Measurements from ENCODE around the gene NLRC5. TPM values are rescaled to one million over a fixed set of nuclear protein-coding genes. Genes with fewer than 3 reads are reported as not detected.
"Not testable (repeated sequence)": the region's sequence is repeated elsewhere in the genome, so short reads cannot be mapped to it uniquely, and the experiment has no call there.

The NLRC5 gene
- total RNA-seq, 3 donors from 2014 or later, result 18.4 to 34.4 (median 24.1) TPM

DNA sequence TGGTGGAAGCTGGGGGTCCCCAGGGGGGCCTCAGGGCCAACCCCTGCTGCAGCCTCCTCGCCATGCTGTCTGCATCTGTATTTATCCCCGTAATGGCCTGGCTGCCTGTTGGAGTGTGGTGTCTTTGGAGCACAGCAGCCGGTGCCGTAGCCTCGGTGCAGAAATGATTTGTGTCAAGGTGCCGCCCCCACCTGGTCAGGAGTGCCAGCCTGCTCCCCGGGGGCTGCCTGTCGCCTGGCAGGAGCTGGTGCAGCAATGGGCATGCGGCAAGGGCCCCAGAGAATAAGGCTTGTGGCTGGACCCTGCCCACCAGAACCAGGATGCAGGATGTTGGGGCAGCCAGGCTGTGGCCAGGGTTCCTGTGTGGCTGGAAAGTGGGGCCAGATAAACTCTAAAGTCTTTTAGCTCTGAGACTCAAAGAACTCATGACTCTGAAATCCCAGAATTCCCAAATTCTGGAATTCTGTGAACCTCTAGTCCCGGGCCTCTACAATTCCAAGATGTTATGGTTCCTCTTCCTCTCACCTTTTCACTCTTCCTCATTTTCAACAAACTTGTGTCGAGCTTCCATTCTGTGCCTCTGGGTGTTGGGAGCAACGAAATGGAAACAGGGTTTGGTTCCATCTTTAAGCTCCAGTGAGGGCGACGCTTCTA is 109.0 kb downstream of the NLRC5 start:
- Histone ChIP-seq H3K4me3 (no peak overlapping the region), H3K27ac (no peak overlapping the region), H3K9me3 (no peaks in the 10 kb centered on the region), H3K27me3 (no peaks in the 10 kb centered on the region), H3K4me1 (peaks cover 0 to 4% of the 10 kb centered on the region in 2 donors), H3K36me3 (no peaks in the 10 kb centered on the region)
- no peak for DNase-seq (ENCODE audit: low spot score in 2 of 2)
- TF ChIP-seq, protein P1, sequence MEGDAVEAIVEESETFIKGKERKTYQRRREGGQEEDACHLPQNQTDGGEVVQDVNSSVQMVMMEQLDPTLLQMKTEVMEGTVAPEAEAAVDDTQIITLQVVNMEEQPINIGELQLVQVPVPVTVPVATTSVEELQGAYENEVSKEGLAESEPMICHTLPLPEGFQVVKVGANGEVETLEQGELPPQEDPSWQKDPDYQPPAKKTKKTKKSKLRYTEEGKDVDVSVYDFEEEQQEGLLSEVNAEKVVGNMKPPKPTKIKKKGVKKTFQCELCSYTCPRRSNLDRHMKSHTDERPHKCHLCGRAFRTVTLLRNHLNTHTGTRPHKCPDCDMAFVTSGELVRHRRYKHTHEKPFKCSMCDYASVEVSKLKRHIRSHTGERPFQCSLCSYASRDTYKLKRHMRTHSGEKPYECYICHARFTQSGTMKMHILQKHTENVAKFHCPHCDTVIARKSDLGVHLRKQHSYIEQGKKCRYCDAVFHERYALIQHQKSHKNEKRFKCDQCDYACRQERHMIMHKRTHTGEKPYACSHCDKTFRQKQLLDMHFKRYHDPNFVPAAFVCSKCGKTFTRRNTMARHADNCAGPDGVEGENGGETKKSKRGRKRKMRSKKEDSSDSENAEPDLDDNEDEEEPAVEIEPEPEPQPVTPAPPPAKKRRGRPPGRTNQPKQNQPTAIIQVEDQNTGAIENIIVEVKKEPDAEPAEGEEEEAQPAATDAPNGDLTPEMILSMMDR (IDR thresholded peaks at IDR 0.05), result no peak
- TF ChIP-seq POLR2AphosphoS5 (IDR thresholded peaks at IDR 0.05) (no peak), POLR2A (IDR thresholded peaks at IDR 0.05) (no peak)
- intact Hi-C loops (cut with DNase I; ENCODE audit: low total_unique reads), result loop anchor here (2.0 kb wide), 1 partner anchor 68 kb away; no protein-coding TSS in a partner anchor

DNA sequence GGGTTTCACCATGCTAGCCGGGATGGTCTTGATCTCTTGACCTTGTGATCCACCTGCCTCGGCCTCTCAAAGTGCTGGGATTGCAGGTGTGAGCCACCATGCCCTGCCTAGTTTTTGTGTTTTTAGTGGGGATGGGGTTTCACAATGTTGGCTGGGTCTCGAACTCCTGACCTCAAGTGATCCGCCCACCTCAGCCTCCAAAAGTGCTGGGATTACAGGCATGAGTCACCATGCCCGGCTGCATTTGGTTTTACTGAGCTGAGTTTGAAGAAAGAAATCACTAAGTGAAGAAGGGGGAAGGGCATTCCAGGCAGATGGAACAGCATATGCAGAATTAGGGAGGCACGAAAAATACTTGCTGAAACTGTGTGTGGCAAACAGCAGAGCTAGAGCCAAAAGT is 110.6 kb downstream of the NLRC5 start:
- not testable (repeated sequence) for H3K36me3 ChIP-seq; DNase-seq (ENCODE audit: low spot score in 2 of 2); H3K9me3 ChIP-seq; H3K4me3 ChIP-seq; H3K4me1 ChIP-seq; H3K27me3 ChIP-seq; H3K27ac ChIP-seq
- intact Hi-C loops (cut with DNase I; ENCODE audit: low total_unique reads), result loop anchor here (2.0 kb wide), 1 partner anchor 67 kb away; no protein-coding TSS in a partner anchor

DNA sequence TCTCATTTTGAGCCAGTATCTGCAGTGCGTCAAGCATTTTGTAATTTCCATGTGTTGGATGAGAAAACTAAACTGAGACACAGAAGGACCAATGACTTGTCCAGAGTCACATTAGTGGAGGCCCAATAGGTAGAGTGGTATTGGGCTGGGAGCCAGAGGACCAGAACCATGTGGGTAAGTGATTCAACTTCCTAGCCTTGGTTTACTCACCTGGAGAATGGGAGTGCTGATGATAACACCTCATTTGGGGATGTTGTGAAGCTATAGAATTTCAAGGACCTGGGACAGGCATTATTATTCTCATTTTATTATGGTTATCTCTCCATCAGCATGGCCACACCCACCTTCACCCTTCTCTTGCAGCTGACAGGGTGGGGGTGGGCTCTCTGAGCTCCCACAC is 111.1 kb downstream of the NLRC5 start:
- Histone ChIP-seq H3K9me3 (no peaks in the 10 kb centered on the region), H3K4me1 (no peaks in the 10 kb centered on the region), H3K36me3 (no peaks in the 10 kb centered on the region), H3K4me3 (no peak overlapping the region), H3K27ac (no peak overlapping the region), H3K27me3 (no peaks in the 10 kb centered on the region)
- intact Hi-C loops (cut with DNase I; ENCODE audit: low total_unique reads), result no loop called here
- TF ChIP-seq, protein P1 (IDR thresholded peaks at IDR 0.05), result no peak
- TF ChIP-seq POLR2AphosphoS5 (IDR thresholded peaks at IDR 0.05), result no peak
- TF ChIP-seq POLR2A (IDR thresholded peaks at IDR 0.05), result no peak
- no peak for DNase-seq (ENCODE audit: low spot score in 2 of 2)

DNA sequence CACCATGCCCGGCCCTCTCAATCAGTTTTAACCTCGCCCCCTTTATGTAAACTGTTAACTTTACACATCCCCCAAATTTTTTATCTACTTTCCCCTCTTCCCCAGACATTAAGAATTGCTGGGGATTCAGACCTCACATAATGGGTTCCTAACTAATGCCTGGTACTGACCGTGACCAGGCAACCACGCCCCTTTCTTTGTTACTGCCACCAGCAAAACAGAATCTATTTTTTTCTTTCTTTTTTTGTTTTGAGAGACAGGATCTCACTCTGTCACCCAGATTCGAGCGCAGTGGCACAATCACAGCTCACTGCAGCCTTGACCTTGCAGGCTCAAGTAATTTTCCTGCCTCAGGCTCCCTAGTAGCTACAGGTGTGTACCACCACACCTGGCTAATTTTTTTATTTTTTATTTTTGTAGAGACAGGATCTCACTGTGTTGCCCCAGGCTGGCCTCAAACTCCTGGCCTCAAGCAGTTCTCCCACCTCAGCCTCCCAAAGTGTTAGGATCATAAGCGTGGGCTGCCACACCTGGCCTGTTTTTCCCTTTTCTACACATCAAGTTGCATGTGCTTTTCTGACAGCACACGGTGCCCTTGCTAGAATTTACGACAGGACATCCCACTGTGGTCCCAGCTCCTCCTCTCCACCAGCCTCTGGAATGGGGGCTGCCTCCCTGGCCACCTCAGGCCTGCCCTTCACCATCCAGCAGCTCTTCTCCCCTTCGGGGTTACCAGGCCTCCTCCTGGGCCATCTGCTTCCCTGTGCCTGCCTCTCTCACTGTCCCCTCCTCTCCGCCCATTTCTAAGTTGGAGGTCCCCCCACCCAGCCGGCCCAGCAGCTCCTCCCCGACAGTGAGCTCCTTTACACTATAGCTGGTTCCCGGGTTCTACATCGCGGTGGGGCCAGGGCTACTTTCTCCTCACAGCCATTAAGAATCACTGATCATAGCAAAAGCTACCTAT is 113.8 kb downstream of the NLRC5 start:
- Histone ChIP-seq H3K9me3 (no peaks in the 10 kb centered on the region), H3K36me3 (no peaks in the 10 kb centered on the region), H3K27ac (no peak overlapping the region), H3K4me1 (no peaks in the 10 kb centered on the region), H3K4me3 (no peak overlapping the region), H3K27me3 (no peaks in the 10 kb centered on the region)
- DNase-seq (ENCODE audit: low spot score in 2 of 2), result no peak
- intact Hi-C loops (cut with DNase I; ENCODE audit: low total_unique reads), result no loop called here
- TF ChIP-seq, protein P1 (IDR thresholded peaks at IDR 0.05), result no peak
- TF ChIP-seq POLR2AphosphoS5 (IDR thresholded peaks at IDR 0.05) (no peak), POLR2A (IDR thresholded peaks at IDR 0.05) (no peak)

DNA sequence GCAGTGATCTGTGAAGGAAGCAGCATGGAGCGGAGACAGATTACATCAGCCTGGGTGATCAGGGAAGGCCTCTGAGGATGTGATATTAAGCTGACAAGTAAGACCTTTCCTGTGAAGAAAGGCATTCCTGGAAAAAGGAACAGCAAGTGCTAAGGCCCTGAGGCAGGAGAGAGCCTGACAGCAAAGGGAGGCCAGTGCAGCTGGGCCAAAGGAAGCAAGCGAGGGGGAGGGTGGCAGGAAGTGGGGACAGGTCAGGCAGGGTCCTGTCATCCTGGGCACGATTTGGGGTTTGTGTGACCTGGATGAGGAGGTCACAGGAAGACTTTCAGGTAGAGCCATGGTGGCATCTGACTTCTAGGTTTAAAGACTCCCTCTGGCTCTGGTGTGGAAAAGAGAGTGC is 115.3 kb downstream of the NLRC5 start:
- no peaks in the 10 kb centered on the region for H3K4me1 ChIP-seq
- H3K36me3 ChIP-seq, result no peaks in the 10 kb centered on the region
- DNase-seq (ENCODE audit: low spot score in 2 of 2), result no peak
- intact Hi-C loops (cut with DNase I; ENCODE audit: low total_unique reads), result no loop called here
- no peaks in the 10 kb centered on the region for H3K27me3 ChIP-seq
- H3K4me3 ChIP-seq, result no peak overlapping the region
- TF ChIP-seq POLR2AphosphoS5 (IDR thresholded peaks at IDR 0.05) (no peak), POLR2A (IDR thresholded peaks at IDR 0.05) (no peak)
- TF ChIP-seq, protein P1 (IDR thresholded peaks at IDR 0.05), result no peak
- no peak overlapping the region for H3K27ac ChIP-seq
- no peaks in the 10 kb centered on the region for H3K9me3 ChIP-seq
